ENCODE measurements around the gene MPST.

DNA sequence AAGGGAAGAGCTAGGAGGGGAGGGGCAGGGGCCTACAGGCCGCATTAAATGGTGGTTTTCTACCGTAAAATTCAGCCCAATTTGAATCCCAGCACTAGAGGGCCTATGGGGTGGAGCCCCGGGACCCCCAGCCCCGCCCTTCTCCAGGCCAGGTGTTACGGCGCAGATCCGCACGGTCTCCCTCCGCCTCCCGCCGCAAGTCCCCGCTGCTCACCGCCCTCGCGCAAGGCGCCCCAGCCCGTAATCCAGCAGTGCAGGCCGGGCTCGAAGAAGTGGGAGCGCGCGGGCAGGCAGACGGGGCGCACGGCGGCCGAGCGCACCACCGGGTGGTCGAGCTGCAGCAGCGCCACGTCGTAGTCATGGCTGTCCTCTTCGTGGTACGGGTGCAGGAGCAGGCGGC lies 49.3 kb downstream of the MPST start:
- TF ChIP-seq POLR2AphosphoS5 (IDR thresholded peaks at IDR 0.05; ENCODE audit: borderline replicate concordance, low read depth, low read length) (no peak), EZH2 (IDR thresholded peaks at IDR 0.05) (no peak)

Data from SK-N-MC (cell line).